Measurements from ENCODE around the gene ARVCF. TPM values are rescaled to one million over a fixed set of nuclear protein-coding genes. Genes with fewer than 3 reads are reported as not detected.
A peak's percentile ranks its signal among the peaks of the same experiment; 100 is the strongest.

The ARVCF gene, protein sequence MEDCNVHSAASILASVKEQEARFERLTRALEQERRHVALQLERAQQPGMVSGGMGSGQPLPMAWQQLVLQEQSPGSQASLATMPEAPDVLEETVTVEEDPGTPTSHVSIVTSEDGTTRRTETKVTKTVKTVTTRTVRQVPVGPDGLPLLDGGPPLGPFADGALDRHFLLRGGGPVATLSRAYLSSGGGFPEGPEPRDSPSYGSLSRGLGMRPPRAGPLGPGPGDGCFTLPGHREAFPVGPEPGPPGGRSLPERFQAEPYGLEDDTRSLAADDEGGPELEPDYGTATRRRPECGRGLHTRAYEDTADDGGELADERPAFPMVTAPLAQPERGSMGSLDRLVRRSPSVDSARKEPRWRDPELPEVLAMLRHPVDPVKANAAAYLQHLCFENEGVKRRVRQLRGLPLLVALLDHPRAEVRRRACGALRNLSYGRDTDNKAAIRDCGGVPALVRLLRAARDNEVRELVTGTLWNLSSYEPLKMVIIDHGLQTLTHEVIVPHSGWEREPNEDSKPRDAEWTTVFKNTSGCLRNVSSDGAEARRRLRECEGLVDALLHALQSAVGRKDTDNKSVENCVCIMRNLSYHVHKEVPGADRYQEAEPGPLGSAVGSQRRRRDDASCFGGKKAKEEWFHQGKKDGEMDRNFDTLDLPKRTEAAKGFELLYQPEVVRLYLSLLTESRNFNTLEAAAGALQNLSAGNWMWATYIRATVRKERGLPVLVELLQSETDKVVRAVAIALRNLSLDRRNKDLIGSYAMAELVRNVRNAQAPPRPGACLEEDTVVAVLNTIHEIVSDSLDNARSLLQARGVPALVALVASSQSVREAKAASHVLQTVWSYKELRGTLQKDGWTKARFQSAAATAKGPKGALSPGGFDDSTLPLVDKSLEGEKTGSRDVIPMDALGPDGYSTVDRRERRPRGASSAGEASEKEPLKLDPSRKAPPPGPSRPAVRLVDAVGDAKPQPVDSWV
- total RNA-seq (2014; rRNA removed; shearing (Covaris generic); ENCODE audit: low replicate concordance), result 2.2 and 3.8 TPM in 2 replicates

DNA sequence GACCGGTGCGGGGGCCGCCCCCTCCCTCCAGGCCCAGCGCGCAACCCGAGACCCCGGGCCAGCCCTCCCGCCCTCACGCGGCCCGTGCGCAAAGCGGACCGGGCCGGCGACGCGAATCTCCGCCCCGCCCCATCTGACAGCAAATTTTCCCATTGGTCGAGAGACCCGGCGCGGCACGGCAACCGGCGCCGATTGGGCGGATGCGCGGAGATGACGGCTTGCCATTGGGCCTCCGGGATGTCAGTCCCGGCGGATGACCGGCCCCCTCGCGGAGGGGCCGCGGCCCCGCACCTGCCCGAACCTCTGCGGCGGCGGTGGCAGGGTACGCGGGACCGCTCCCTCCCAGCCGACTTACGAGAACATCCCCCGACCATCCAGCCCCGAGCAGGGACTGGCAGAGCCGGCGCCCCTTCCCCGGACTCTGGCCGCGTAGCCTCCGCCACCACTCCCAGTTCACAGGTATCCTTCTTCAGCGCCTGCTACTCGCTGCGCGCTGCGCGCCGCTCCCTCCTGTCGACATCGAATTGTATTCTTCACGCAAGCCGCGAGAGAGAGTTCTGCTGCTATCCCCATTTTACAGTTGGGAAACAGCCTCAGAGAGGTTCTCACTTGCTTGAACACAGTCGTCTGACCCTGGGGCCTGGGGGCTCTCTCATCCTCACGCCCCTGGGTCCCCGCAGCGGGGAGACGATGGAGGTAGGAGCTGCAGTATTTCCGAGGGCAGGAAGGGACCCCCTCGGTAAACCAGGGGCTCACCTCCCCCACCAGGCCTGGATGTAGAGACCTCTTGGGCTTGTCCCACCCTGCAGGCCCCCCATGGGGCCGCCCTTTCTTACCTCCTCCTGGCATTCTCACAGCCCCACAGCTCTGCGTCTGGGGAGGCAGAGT, at the start of gene ARVCF:
Gene ARVCF (minus strand): TSS at position 90 of the 888 bp plus-strand sequence. CDS start 26,029 bp downstream, outside the sequence.
- Histone ChIP-seq H3K27me3 (peaks cover 7% of the 10 kb centered on the region), H3K9me3 (no peaks in the 10 kb centered on the region), H3K4me3 (peak within 1 kb of the TSS; percentile 61), H3K36me3 (no peaks in the 10 kb centered on the region)
- peak; percentile 88 for DNase-seq

DNA sequence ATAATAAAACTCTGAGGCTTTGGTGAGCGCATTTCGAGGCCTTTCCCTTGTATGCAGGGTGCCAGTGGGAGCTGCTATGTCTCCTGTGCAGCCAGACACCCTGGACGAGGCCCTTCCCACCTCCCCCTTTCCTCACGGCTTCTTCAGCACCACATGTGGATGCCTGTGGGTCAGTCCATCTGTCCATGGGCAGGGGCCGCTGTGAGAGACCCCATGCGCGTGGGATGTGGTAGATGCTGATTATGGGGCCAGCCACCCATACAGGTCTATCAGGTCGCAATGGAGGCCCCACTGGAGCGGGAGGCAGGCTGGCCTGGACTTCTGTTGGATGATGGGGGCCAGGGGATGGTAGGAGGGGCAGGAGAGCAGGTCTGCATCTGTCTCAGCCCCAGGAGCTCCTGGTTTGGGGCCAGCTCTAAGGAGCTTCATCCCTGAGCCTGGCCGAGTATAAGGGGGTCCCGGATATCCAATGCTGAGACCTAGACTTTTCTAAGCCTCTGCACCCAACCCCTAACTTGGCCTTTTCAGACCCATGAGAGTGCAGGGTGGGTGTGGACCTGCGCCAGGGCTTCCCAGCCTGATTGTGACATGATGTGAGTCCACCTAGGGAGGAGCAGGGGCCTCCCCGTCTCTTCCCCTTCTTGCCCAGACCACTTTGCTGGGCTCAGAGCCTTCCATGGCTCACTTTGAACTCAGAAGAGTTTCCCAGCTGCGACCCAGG, 49.4 kb upstream of the ARVCF start:
- no peak overlapping the region for H3K4me3 ChIP-seq
- peaks cover 11% of the 10 kb centered on the region; the same call in 1 of the 2 replicates for H3K36me3 ChIP-seq
- H3K27me3 ChIP-seq, result no peaks in the 10 kb centered on the region
- DNase-seq, result no peak
- no peaks in the 10 kb centered on the region for H3K9me3 ChIP-seq

DNA sequence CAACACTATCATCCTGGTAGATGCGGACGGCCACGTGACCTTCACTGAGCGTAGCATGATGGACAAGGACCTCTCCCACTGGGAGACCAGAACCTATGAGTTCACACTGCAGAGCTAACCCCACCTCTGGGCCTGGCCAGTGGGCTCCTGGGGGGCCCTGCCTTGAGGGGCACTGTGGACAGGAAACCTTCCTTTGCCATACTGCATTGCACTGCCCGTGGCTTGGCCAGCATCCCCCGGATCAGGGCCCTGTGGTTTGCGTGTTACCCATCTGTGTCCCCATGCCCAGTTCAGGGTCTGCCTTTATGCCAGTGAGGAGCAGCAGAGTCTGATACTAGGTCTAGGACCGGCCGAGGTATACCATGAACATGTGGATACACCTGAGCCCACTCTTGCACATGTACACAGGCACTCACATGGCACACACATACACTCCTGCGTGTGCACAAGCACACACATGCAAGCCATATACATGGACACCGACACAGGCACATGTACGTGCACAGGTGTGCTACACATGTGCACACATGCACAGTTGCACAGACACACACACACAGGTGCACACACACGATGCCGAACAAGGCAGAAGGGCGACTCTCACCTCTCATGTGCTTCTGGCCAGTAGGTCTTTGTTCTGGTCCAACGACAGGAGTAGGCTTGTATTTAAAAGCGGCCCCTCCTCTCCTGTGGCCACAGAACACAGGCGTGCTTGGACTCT, 48.1 kb upstream of the ARVCF start:
- H3K36me3 ChIP-seq, result peaks cover 11% of the 10 kb centered on the region; the same call in 1 of the 2 replicates
- H3K4me3 ChIP-seq, result no peak overlapping the region
- no peaks in the 10 kb centered on the region for H3K9me3 ChIP-seq
- H3K27me3 ChIP-seq, result no peaks in the 10 kb centered on the region
- DNase-seq, result no peak

DNA sequence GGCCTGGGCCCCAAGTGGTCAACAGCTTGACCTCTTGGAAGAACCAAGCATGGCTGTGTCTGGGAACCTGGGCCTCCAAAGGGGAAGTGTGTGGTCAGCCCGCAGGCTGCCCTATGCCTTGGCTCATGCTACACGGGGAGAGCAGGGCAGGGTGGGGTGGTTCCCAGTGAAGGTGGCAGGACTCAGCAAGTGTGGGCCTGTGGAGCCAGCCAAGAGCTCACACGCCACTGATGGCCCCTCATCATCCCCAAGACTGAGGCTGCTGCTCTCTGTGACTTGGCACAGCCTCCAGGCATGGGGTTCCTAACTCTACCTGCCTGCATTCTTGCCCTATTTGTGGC, 47.5 kb upstream of the ARVCF start:
- Histone ChIP-seq H3K36me3 (peaks cover 11% of the 10 kb centered on the region; the same call in 1 of the 2 replicates), H3K9me3 (no peaks in the 10 kb centered on the region), H3K27me3 (no peaks in the 10 kb centered on the region), H3K4me3 (no peak overlapping the region)
- DNase-seq, result no peak

DNA sequence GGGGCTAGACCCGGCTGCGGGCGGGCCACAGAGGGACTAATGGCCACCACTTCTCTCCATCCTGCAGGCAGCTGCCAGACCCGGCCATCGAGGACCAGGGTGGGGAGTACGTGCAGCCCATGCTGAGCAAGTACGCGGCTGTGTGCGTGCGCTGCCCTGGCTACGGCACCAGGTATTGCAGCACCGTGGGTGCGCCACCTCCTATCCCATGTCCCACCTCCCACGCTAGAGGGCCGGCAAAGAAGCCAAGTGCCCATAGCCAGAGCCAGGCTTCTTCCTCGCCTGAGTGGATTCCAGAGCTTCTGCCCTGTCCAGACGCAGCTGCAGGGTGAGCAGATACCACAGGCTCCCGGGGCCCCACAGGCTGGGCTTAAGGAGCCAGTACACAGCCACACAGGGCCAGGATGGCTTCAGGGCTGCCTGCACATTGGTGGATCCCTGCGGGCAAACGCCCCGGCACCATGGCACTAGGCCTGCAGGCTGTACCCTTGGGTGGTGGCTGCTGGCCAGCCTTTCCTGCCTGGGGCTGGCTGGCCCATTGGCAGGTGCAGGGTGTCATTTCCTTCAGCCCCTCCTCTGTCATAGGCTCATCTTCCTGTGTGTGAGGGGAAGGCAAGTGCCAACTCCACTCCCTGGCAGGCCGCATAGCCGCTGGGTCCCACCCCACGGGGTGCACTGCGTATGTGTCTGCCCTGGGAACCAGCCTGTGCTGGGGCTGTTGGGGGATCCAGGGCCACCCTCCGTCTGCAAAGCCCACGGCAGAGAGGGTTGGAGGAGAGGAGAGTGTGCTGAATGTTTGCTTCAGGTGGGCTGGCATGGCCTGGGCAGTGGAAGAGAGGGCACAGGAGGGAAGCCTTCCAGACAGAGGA, 46.9 kb upstream of the ARVCF start:
- no peak for DNase-seq
- Histone ChIP-seq H3K4me3 (no peak overlapping the region), H3K27me3 (no peaks in the 10 kb centered on the region), H3K36me3 (peaks cover 11% of the 10 kb centered on the region; the same call in 1 of the 2 replicates), H3K9me3 (no peaks in the 10 kb centered on the region)

DNA sequence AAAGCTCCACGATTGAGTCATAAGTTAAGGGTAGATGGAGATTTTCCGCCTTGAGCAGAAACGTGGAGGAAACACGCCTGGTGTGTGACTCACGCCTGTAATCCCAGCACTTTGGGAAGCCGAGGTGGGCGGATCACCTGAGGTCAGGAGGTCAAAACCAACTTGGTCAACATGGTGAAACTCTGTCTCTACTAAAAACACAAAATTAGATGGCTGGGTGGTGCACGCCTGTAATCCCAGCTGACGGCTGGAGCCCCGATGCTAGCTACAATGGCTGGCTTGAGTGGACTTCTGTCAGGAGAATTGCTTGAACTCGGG, 46.1 kb upstream of the ARVCF start:
- H3K4me3 ChIP-seq, result no peak overlapping the region
- H3K36me3 ChIP-seq, result peaks cover 11% of the 10 kb centered on the region; the same call in 1 of the 2 replicates
- no peaks in the 10 kb centered on the region for H3K9me3 ChIP-seq
- DNase-seq, result peak; percentile 44
- no peaks in the 10 kb centered on the region for H3K27me3 ChIP-seq

DNA sequence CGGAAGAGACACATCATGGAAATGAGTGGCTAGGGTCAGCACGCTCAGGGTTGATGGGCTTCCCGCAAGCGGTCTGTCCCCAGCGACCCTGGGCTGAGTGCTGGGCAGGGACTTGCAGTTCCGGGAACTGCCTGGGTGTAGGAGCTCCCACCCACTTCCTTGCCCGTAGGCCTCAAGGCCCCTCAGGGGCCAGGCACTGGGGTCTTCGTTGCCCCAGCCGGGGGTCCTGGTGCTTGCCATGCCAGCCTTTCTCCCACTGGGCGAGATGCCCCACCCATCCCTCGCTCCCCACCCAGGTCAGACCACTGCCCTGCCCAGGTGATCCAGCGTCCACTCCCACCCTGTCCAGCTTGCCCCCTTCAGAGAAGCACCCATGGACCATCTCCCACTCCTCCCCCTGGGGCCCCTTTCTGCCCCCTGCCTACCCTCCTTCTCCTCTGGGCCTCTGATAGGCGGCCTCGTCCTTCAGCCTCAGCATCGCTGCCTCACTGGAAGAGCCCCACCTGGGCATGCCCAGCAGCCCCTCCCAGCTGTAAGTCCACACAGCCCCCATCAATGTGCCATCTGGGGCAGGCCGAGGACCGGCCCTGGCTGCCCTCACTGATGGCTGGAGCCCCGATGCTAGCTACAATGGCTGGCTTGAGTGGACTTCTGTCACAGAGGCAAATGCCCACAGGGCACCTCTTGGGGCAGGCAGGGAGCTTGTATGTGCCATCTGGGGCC, 45.6 kb upstream of the ARVCF start:
- H3K4me3 ChIP-seq, result no peak overlapping the region
- H3K27me3 ChIP-seq, result no peaks in the 10 kb centered on the region
- no peak for DNase-seq
- H3K36me3 ChIP-seq, result peaks cover 11% of the 10 kb centered on the region; the same call in 1 of the 2 replicates
- no peaks in the 10 kb centered on the region for H3K9me3 ChIP-seq

DNA sequence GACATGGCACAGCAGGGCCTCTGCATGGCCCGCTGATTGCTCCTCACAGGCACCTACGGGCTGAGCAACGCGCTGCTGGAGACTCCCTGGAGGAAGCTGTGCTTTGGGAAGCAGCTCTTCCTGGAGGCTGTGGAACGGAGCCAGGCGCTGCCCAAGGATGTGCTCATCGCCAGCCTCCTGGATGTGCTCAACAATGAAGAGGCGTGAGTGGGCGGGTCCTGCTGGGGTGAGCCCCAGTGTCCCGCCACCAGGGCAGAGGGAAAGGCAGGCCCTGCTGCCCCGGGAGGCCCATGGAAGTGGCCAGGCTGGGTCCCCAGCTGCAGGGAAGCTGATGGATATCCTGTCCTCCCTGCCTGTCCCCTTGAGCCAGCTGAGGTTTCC, 44.8 kb upstream of the ARVCF start:
- DNase-seq, result peak; percentile 57
- Histone ChIP-seq H3K4me3 (no peak overlapping the region), H3K9me3 (no peaks in the 10 kb centered on the region), H3K27me3 (no peaks in the 10 kb centered on the region), H3K36me3 (peaks cover 11% of the 10 kb centered on the region; the same call in 1 of the 2 replicates)

DNA sequence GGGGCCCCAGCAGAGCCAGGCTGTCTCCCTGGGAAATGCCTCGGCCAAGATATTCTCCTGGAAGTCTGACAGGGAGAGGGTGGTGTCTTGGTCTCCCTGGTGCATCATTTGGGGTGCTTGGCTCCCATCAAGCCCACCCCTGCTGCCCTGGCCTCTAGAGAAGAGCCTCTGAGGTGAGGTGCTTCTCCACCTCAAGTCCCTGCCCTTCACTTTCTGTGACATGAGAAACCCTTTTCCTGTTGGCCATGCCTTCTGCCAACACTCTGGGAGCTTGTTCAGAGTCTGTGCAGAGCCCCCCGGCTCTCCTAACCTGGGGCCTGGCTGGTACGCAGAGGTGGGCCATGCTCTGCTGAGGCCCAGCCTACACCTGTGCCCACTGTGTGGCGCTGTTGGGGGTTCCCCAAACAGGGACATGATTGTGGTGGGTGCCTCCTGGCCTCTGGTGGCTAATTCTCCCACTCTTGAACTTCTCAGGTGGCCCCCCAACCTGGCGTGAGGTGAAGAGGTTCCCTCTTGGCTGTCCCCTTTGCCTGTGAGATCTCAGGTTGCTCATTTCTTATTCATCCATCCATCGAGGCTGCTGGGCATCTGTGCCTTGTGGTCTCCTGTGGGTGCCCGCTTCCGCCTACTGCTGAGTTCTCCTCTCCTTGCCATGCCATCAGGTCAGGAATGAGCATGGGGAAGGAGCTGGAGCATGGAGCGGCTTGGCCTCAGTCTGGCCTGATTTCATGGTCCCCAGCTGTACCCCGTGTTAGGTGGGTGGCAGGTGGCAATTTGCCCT, 44.3 kb upstream of the ARVCF start:
- no peak for DNase-seq
- Histone ChIP-seq H3K27me3 (no peaks in the 10 kb centered on the region), H3K9me3 (no peaks in the 10 kb centered on the region), H3K36me3 (peaks cover 11% of the 10 kb centered on the region; the same call in 1 of the 2 replicates), H3K4me3 (no peak overlapping the region)

DNA sequence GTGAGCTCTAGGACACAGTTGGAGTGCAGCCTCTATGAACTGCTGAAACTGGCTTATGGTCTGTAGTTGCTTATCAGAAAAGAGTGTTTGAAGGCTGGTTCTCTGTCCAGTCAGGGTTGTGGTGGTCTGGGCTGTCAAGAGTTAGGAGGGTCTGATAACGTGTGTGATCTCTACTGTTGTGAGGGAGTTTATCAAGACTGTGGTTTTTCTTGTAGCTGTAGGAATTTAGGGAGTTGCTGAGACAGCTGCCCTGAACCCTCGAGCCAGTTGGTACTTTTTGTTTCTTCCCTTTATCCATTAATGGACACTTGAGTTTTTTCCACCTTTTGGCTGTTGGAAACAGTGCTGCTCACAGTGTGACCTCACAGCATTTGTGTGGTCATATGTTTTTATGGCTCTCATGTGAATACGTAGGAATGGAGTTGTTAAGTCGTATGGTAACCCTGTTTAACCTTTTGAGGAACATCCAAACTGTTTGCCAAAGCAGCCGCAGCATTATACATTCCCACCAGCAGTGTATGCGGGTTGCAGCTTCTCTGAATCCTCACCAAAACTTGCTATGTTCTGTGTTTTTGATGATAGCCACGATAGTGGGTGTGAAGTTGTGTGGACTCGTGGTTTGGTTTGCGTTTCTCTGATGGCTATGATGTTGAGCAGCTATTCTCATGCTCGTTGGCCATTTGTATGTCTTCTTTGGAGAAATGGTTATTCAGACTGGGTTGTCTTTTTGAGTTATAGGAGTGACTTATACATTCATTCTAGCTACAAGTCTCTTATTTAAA, 42.6 kb upstream of the ARVCF start:
- Histone ChIP-seq H3K27me3 (no peaks in the 10 kb centered on the region), H3K9me3 (no peaks in the 10 kb centered on the region), H3K36me3 (peaks cover 11% of the 10 kb centered on the region; the same call in 1 of the 2 replicates), H3K4me3 (no peak overlapping the region)
- no peak for DNase-seq

DNA sequence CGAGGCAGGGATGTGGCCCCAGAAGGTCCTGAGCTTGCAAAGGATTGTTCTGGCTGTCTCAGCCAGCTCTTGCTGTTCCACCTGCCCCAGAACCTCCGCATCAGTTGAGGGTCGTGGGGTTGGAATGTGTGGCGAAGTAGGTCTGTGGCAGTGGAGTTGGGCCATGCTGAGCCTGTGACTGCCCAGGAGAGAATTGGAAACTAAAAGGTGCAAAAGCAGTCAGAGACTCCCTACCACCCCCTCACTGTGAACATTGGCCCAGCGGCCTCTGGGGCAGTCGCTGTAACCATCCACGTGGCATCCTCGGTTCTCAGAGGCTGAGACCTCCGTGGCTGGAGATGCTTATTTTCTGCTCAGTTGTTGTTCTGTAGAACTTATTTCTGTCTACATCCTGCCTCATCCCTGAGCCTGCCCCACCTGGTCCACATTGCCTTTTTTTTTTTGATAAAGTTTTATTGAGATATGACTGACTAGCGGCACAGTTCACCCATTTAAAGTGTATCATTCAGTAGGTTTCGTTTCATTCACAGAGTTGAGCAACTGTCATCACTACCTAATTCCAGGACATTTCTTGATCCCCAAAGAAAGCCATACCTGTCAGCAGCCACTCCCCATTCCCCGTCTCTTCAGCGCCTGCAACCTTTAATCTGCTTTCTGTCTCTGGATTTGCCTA, 41.1 kb upstream of the ARVCF start:
- no peaks in the 10 kb centered on the region for H3K9me3 ChIP-seq
- no peaks in the 10 kb centered on the region for H3K27me3 ChIP-seq
- H3K4me3 ChIP-seq, result no peak overlapping the region
- DNase-seq, result no peak
- H3K36me3 ChIP-seq, result peaks cover 9% of the 10 kb centered on the region; the same call in 1 of the 2 replicates

DNA sequence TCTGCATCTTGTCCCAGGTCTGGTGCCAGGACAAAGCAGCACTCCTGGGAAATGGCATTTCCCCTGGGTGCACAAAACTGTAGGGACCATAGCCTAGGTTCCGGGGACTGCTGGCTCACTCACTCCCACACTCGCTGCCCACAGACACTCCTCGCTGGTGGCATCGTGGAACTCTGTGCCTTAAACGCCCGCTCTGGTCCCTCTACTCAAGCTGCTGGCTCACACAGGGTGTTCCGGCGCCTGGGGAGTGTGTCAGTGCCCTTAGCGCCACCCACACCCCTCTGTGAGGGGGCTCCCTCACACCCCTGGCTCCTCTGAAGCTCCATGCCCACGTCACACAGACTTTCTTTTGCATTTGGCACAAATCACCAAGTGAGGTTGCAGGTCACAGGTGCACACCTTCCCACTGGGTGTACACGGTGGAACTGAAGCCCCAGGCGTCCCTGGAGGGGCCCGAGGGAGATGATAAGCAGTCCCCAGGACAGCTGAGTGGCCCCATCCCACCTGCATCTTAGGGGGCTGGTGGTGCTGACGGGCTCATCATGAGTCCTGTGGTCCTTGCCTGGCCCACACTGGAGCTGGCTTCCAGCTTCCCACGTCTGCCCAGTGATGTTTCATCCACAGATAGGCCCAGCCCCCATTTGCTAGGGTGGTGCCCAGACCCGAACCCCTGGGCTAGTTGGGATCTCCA, 40.2 kb upstream of the ARVCF start:
- H3K4me3 ChIP-seq, result no peak overlapping the region
- DNase-seq, result no peak
- no peaks in the 10 kb centered on the region for H3K27me3 ChIP-seq
- H3K36me3 ChIP-seq, result peaks cover 6% of the 10 kb centered on the region; the same call in 1 of the 2 replicates
- no peaks in the 10 kb centered on the region for H3K9me3 ChIP-seq
